ENCODE measurements around the gene P2RX1. TPM values are rescaled to one million over a fixed set of nuclear protein-coding genes. Genes with fewer than 3 reads are reported as not detected.
"Not testable (repeated sequence)": the region's sequence is repeated elsewhere in the genome, so short reads cannot be mapped to it uniquely, and the experiment has no call there.

P2RX1 gene
- total RNA-seq, 1 donor, result 1.3 TPM

GRCh38 chr17:3951420-3951819, 35.2 kb upstream of the P2RX1 start:
- TF ChIP-seq, protein P1, sequence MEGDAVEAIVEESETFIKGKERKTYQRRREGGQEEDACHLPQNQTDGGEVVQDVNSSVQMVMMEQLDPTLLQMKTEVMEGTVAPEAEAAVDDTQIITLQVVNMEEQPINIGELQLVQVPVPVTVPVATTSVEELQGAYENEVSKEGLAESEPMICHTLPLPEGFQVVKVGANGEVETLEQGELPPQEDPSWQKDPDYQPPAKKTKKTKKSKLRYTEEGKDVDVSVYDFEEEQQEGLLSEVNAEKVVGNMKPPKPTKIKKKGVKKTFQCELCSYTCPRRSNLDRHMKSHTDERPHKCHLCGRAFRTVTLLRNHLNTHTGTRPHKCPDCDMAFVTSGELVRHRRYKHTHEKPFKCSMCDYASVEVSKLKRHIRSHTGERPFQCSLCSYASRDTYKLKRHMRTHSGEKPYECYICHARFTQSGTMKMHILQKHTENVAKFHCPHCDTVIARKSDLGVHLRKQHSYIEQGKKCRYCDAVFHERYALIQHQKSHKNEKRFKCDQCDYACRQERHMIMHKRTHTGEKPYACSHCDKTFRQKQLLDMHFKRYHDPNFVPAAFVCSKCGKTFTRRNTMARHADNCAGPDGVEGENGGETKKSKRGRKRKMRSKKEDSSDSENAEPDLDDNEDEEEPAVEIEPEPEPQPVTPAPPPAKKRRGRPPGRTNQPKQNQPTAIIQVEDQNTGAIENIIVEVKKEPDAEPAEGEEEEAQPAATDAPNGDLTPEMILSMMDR (IDR thresholded peaks at IDR 0.05; ENCODE audit: insufficient read depth, low read depth, low read length), result no peak
- no peak for DNase-seq (ENCODE audit: low read depth)
- H3K4me3 ChIP-seq (ENCODE audit: low read depth, low read length), result no peak overlapping the region

DNA sequence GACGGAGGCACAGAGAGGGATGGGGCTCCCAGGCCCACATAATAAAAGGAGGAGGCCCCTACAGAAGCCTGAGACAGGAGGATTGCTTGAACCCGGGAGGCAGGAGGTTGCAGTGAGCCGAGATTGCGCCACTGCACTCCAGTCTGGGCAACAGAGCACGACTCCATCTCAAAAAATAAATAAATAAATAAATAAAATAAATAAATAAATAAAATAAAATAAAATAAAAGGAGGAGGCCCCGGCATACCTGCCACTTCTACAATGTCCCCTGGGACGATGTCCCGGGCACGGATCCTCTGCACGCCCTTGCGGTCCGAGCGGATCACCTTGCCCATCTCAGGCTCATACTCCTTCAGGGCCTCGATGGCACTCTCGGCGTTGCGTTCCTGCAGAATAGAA, 34.7 kb upstream of the P2RX1 start:
- DNase-seq (ENCODE audit: low read depth), result no peak
- TF ChIP-seq, protein P1 (IDR thresholded peaks at IDR 0.05; ENCODE audit: insufficient read depth, low read depth, low read length), result no peak
- no peak overlapping the region for H3K4me3 ChIP-seq (ENCODE audit: low read depth, low read length)

DNA sequence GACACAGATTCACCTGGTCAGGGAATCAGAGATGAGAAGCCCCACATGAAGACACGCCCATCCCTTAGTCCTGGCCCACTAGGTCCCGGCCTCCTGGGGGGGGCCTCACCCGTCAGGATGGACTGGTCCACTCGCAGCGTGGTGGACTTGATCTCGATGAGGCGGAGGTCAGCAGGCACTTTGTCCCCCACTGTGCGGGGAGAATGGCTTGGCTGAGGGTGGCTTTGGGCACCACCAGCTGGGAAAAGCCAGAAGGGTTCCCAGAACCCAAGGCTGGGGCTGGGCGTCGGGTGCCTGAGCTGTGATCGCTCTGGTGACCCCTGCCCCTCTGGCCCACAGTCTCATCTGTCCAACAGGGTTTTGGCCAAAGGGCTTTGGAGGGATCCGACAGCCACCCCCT, 34.3 kb upstream of the P2RX1 start:
- no peak overlapping the region for H3K4me3 ChIP-seq (ENCODE audit: low read depth, low read length)
- no peak for DNase-seq (ENCODE audit: low read depth)
- TF ChIP-seq, protein P1 (IDR thresholded peaks at IDR 0.05; ENCODE audit: insufficient read depth, low read depth, low read length), result no peak

- TF ChIP-seq, protein P1 (IDR thresholded peaks at IDR 0.05; ENCODE audit: insufficient read depth, low read depth, low read length), result no peak
- H3K4me3 ChIP-seq (ENCODE audit: low read depth, low read length), result no peak overlapping the region
- no peak for DNase-seq (ENCODE audit: low read depth)
Measured at GRCh38 chr17:3949418-3949817, 33.2 kb upstream of the P2RX1 start.

- not testable (repeated sequence) for H3K4me3 ChIP-seq (ENCODE audit: low read depth, low read length); DNase-seq (ENCODE audit: low read depth)
Measured at GRCh38 chr17:3948551-3948950, 32.3 kb upstream of the P2RX1 start.

GRCh38 chr17:3947318-3947810, 31.1 kb upstream of the P2RX1 start:
- DNase-seq (ENCODE audit: low read depth), result no peak
- H3K4me3 ChIP-seq (ENCODE audit: low read depth, low read length), result no peak overlapping the region
- TF ChIP-seq, protein P1 (IDR thresholded peaks at IDR 0.05; ENCODE audit: insufficient read depth, low read depth, low read length), result no peak

- no peak overlapping the region for H3K4me3 ChIP-seq (ENCODE audit: low read depth, low read length)
- TF ChIP-seq, protein P1 (IDR thresholded peaks at IDR 0.05; ENCODE audit: insufficient read depth, low read depth, low read length), result no peak
- DNase-seq (ENCODE audit: low read depth), result no peak
Measured at GRCh38 chr17:3946711-3947235, 30.5 kb upstream of the P2RX1 start.
